Stimulated activated CD4-positive, alpha-beta T cell treated with anti-CD3 and anti-CD28 coated beads, Interleukin-4, amount 100 ng/mL, for 4 hours (primary cell): ENCODE data around the gene PLXNB2.
"Not testable (repeated sequence)": the region's sequence is repeated elsewhere in the genome, so short reads cannot be mapped to it uniquely, and the experiment has no call there.

Experiments used
- DNase-seq, 2 experiments: peaks; one replicate each; pipeline ENCODE4 v3.0.0-alpha.2; 2020

Gene PLXNB2

DNA sequence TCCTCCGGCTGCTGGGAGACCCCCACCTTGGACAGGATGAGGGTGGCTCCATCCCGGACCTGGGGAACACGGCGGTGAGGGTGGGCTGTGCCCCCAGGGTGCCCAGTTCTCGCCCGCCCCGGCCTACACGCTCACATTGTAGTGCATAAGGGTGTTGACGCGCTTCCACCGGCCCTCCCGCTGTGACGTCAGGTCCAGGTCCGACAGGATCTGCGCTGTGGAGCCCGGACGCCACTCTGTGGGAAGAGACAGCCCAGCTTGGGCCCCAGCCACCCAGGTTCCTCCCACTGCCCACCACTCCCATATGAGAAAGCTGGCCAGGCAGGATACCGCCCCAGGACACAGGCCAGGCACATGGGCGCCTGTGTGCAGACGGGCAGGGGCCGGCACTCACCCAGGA lies 29.0 kb downstream of the PLXNB2 start:
- DNase-seq: no peak

DNA sequence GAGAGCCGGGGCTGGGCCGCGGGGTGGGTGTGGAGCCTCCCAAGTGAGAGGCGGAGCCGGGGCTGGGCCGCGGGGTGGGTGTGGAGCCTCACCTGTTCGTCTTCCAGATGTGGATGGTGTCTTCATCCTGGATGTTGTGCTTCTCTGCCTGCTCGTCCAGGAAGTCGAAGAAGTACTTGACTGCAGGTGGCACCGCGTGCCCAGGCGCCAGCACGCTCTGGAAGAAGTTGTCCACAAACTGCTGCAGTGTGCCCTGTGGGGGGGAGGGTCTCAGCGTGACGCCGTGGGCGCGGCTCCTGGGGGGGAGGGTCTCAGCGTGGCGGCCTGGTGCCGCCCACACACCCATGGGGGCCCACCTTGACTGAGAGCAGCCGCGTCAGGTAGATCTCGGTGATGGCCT lies 29.7 kb downstream of the PLXNB2 start:
- no peak for DNase-seq

DNA sequence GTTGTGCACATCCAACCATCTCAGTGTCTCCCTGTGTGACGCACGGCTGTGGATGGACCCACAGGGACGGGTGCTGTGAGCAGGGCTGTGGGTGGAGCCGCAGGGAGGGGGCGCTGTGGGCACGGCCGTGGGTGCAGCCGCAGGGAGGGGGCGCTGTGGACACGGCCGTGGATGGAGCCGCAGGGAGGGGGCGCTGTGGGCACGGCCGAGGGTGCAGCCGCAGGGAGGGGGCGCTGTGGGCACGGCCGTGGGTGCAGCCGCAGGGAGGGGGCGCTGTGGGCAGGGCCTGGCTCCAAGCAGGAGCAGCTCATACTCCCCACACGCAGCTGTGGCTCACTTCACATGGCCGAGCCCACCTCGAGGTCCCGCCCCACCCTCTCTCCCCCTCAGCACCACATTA lies 31.3 kb downstream of the PLXNB2 start:
- DNase-seq: peak in 1 of 2 experiments; percentile 13

DNA sequence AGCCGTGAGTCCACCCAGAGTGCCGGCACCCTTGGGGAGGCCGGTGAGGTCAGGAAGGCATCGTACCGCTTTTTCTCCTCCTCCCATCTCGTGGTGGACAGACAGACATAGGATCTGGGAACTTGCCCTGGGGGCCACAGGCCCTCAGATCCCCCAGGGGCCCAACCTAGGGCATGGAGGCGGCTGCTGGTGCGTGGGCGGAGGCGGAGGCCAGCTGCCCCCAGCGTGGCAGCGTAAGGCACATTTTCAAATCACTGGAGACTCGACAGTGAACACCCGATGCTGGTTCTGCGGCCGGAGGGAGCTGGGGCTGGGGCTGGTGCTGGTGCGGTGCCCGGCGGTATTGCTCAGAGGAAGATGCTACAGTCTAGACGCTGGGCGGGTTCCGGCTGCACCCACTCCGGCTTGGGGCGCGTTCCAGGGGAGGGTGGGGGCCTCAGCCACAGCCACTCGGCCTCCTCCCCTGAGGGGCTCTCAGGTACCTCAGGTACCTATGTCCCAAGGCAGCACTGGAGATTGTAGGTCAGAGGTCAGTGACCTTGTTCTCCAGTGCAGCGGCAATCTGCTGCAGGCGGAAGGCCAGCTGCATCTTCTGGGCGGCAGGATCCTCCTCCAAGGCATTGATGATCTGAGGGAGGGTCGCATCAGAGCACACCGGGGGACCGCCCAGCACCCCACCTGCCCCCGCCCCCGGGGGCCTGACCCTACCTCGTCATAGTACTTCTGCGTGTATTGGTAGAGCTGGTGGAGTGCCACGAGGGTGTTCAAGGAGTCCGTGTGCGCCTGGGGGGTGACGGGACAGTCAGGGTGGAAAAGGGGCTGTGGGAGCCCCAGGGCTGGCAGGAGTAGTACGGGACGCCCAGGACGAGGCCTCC lies 32.0 kb downstream of the PLXNB2 start:
- no peak for DNase-seq

DNA sequence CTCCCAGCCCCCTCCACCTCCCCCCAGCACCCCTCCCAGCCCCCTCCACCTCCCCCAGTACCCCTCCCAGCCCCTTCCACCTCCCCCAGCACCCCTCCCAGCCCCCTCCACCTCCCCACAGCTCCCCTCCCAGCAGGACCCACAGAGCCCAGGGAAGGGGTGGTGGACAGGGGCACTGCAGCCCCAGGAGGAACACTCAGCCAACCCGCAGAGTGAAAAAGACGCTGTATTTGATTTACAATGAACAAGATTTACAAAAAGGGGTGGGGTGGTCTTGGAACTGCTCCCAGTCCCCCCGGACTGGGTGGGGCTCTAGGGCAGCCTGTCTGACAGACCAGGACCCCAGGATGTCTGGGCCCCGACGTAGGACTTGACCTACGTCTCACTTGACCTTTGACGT lies 32.7 kb downstream of the PLXNB2 start:
- no peak for DNase-seq

DNA sequence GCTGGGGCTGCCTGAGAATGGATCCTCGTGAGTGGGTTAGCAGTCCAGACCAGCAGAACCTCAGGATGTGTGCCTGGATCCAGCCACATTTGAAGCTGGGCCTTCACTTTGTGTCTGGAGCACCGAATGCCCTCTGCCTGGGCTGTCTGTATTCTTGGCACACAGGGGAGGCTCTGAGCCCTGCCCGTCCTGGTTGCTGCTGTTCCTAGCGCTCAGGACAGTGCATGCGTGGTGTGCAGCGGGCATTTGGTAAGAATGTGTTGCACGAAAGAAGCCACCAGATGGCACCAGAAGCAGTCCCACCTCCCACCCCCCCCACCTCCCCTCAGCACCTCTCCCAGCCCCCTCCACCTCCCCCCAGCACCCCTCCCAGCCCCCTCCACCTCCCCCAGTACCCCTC lies 33.1 kb downstream of the PLXNB2 start:
- peak; percentile 20 to 40 for DNase-seq

DNA sequence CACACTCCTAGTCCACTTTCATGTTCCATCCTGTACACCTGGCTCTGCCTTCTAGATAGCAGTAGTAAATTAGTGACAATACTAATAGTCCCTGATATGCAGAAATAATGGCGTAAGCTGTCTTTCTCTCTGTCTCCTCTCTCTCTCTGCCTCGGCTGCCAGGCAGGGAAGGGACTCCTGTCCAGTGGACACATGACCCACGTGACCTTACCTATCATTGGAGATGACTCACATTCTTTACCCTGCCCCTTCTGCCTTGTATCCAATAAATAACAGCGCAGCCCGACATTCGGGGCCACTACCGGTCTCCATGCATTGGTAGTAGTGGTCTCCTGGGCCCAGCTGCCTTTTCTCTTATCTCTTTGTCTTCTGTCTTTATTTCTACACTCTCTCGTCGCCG lies 33.7 kb downstream of the PLXNB2 start:
- DNase-seq: not testable (repeated sequence)

DNA sequence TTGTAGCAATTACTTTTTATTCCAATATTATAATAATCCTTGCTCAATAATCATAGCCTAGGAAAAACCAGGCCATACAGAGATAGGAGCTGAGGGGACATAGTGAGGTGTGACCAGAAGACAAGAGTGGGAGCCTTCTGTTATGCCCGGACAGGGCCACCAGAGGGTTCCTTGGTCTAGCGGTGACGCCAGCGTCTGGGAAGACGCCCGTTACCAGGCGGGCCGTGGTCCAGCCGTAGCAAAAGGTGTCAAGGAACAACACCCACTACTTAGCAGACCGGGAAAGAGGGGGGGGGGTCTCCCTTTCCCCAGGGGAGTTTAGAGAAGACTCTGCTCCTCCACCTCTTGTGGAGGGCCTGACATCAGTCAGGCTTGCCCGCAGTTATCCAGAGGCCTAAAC lies 34.1 kb downstream of the PLXNB2 start:
- not testable (repeated sequence) for DNase-seq

DNA sequence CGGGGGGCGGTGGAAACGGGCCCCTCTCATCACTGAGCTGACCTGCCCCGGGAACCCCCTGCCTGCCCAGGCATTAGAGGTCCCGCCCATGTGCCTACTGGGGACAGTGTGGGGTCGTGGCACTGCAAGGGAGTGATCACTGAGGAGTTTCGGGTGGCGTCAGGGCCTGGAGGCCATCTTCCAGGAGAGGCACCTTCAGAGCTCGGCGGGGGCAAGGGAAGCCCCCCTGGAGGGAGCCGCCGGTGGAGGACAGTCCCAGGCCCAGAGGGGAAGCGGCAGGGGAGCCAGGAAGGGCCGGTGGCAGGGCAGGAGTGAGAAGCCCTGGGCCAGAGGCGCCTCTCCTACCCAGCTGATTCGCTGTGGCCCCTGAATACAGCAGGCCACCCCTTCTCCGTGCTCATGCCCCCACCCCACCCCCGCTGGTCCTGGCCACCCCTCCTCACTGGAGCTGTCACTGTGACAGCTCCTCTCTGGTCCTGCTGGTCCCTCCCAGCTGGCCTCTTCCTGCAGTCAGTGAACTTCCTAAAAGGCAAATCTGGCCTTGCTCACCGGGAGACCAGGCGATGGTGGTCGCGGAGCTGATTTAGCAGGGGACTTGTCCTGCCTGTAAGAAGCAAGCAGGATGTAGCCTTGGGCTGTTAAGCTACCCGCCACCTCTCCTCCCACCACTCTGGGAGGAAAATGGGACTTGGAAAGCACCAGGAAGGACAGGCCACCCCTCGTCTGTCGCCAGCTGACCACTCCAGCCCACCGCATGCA lies 35.2 kb downstream of the PLXNB2 start:
- DNase-seq: no peak

DNA sequence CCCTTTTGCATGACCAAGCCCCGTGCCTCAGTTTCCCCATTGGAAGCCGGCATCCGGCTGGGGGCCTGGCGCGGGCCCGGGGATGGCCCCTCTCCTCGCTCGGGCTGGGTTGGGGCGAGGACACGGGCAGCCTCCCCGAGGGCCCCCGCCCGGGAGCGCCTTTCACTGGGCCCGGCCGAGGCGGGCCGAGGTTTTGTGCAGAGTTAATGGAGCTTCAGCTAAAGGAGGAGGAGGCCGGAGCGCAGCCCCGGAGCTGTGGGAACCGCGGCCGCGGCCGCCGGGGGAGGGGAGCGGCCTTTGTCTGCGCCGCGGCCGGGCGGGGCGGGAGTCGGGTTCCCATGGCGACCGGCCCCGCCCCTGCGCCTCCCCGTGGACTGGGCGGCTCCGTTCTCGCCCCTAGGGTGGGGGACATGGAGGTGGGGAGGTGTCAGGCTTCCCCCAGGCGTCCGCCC lies 35.9 kb downstream of the PLXNB2 start:
- DNase-seq: peak; percentile 44 to 68

DNA sequence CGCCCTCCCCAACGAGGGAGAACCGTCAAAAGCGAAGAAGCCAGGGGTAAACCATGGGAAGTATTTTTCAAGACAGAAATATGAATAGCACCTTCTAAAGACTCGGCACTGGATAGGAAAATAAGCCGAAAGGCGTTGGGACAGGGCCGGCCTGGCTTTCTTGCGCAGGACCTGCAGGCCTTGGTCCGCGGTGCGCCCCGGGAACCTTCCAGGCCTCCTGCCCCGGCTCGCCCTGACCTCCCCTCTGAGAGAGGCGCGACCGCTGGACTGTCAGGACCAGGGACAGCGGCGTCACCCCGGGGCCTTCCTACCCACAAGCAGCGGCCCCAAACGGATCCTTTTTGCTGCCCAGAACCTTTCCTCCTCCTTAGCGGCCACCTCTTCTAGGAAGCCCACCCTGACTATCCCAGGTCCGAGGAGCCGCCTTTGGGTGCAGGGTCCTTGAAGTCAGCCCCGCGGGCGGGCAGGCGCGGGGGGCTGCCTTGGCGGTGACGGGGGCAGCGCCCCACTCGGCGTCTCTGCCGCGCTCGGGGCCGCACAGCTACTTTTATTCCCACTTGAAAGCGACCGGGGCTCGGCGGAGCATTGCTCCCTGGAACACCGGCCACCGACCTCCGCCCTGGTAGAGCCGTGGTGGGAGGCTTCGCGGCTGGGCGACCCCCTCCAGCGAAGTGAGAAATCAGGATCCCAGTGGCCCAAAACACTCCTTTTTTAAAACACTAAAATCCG lies 36.6 kb downstream of the PLXNB2 start:
- DNase-seq: peak; percentile 40 to 65

DNA sequence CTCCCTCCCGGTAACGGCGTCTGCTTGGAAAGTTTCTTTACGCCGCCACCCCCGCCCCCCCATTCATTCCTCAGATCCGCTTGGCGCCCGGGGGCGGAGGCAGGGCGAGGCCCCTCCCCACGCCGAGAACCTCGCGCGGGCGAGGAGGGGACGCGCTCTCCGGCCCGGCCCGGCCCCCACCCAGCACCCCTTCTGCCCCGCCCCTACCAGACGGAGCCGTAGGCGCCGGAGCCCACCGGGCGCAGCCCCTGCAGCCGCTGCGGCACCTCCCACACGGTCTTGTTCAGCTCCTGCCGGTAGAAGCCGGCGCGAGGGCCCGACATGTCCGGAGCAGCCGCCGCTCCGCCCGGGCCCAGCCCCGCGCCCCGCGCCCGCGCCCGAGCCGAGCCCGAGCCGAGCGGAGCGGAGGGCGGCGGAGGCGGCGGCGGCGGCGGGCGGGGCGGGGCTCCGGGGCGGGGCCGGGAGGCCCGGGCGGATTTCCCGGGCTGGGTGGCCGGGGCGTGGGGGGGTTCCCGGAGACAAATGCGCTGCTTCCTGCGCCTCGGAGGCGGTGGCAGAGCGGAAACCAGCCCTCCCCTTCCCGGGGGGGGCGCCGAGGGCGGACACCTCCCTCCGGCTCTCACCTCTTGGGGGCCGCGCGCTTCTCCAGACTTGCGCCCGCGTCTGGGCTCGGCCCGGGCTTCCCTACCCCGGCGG lies 37.3 kb downstream of the PLXNB2 start, which contains the start of gene MAPK11:
MAPK11 (minus strand) TSS at position 411 of the 696 bp plus-strand sequence; CDS start at position 323, 88 bp downstream.
- peak; percentile 77 to 78 for DNase-seq

DNA sequence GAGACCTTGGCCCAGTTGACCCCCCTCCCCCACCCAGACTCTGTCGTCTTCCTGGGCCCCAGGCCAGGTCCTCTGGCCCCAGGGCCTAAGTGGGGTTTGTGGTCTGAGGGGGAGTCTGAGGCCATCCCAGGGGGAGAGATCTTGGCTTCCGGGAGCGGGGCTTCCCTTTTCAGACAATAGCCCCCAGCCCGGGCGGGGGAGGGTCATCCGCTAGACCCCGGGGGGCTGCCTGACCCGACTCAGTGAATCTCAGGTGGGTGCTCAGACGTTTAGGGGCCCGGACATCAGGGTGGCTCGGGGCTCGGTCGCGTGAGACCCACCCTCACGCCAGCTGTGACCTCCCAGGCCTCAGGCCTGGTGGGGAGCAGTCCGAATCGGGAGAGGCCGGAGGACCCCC lies 37.9 kb downstream of the PLXNB2 start:
- no peak for DNase-seq

DNA sequence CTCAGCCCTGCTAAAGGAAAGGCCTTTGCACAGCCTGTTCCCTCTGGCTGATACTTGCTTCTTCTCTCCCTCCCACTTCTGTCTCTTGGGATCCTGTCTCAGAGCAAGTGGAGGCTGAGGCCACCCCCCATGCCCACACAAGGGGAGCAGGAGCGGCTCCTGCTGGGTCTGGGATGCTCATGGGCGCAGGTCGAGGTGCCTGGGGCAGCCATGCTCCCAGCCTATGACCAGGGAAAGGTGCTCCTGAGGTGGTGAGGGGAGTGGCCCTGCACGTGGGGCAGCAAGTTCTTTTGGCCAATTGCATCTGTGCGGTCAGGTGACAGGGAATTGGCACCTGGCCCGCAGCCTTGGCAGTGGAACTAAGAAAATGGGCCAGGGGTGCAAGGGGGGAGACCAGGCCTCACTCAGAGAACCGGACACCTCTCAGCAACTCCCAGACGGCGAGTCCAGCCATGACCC lies 38.8 kb downstream of the PLXNB2 start:
- DNase-seq: no peak

DNA sequence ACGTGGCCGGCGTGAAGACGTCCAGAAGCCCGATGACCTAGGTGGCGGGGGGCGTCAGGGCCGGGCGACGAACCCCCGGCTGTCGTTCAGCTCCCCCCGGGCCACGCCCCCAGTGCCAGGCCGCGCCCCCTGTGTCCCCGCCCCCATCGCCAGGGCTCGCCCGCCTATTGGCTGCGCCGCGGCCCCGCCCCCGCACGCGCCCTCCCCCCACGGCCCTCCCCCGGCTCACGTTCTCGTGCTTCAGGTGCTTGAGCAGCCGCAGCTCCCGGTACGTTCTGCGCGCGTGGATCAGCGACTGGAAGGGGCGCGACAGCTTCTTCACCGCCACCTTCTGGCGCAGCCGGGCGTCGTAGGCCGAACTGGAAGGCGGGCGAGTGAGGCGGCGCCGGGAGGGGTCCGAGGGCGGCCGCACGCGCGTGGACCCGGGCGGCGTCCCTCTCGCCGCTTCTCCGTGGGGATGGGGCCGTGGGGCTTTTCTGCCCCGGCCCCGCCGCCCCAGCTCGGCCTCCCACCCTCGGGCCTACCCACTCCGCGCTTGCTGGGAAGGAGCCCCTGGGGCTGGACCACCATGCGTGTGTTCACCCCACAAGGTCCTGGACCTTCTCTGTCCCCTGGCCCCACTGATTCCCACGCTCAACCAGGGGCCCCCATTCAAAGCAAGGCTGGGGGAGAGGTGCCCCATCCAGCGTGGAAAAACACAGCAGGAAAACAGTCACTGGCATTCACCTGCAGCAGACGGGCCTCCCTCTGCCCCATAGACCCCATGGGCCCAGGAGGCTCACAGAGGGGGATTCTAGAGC lies 39.7 kb downstream of the PLXNB2 start:
- peak; percentile 54 to 57 for DNase-seq

DNA sequence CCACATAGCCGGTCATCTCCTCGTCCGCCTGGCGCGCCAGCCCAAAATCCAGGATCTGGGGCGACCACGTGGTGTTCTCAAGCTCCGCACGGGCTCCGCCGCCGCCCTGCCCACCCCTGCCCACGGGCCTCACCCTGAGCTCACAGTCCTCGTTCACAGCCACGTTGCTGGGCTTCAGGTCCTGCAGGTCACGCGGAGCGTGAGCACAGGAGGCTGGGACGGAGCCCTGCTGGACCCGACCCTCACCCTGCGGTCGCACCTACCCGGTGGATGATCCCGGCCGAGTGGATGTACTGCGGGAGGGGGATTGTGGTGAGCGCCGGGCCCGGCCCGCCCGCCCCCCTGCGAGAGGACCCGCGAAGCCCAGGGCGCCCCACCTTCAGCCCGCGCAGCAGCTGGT lies 40.5 kb downstream of the PLXNB2 start:
- DNase-seq: no peak

DNA sequence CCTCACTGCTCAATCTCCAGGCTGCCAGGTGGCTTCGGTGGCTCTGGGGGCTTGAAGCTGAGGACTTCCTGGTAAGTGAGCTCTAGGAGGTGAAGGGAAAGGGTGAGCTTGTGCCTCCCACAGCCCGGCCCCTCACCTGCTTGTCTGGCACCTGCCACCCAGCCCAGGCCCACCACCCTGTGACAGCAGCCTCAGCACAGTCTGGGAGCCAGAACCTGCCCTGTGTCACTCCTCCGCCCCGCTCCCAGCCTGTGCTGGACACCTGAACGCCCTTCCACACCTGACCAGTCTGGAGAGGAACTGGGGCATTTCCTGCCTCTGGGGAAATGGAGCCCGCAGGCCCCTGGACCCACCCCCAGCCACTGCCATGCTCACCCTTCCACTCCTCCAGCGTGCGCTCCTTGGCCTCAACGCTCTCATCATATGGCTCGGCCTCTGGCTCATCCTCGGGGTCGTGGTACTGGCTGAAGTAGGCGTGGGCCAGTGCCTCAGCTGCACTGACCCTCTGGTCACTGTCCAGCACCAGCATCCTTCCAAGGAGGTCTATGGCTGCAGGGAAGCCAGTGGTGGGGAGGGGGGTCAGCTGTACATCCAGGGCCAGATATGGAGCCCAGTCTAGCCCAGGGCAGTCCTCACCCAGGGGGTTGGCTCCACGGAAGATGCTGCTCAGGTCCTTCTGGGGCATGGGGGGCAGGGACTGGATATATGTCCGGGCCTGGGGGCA lies 42.3 kb downstream of the PLXNB2 start:
- no peak for DNase-seq

DNA sequence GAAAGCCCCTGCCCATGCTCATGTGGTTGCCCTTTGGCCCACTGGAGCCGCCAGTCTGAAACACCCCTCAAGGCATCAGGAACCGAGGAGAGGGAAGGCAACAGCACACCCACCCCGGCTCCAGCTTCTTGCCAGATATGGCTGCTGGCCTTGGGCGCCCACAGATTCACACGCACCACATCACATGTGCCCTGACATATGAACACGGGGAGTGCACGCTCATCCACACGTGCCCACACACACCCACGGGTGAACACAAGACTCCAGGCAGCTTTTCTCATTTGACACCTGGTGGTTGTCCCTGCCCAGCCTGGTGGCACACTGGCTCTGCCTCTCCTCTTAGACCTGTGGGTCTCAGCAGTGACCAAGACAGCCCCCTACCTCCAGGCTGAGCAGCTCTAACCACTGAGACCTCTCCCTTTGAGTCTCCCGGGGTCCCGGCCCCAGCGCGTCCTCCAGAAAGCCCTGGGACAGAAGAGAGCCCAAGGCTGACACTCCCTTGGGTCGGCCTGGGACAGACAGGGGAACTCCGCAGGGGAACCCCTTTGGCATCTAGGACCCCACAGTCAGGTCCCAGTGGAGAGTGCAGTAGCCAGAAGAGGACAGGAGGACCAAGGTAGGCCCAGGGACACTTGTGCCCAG lies 43.2 kb downstream of the PLXNB2 start:
- DNase-seq: peak in 1 of 2 experiments; percentile 17

DNA sequence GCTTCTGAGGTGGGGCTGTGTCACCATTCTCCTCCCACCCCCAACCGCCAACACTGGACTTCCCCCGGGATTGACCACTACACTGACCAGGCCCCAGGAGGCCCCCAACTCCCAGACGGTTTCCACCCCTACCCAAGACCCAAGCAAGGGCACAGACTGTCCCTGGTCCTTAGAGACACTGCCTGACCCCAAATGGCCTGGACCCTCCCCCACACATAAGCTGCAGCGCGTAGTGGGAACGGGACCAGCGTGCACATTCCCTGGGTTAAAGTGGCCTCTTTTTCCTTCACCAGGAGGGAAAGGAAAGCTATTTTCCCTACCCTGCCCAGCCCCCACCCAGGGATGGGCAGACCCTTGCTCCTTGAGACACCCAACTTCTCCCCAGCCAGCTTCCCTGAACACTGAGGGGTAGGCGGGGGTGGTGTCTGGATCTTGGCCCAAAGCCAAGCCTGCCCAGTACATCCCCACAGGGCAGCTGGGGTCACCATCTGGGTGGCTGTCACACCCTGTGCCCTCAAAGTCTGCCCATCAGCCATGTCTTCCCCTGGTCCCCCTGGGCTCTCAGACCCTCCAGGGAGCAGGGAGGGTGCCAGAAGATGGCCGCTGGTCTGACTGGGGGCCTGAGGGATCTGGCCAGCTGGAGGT lies 44.4 kb downstream of the PLXNB2 start:
- DNase-seq: no peak

DNA sequence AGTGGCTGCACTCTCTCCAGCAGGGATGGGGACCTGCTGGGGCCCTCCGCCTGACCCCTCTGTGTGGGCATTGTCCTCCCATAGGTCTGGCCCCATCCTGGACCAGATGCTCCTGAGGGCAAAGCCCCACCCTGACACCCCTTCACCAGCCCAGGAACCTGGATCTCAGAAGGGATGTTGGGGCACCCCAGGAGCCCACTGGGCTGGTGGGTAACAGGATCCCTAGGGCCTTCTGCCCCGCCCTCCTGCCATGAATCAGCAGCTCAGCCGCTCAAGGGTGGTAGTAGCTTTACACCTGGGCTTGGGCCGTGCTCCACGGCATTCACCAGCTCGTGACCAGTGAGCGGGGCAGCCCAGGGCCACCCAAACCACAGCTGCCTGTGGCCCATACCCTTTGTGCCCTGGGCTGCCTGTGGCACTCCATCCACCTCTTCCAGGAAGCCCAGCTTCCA lies 45.0 kb downstream of the PLXNB2 start:
- DNase-seq: no peak
